Inflammatory macrophage (primary cell): ENCODE results near the gene CFAP57.

Source experiments
- DNase-seq, 2 donors: peaks; one replicate each; pipeline ENCODE4 v3.0.0-alpha.2; 2020 to 2022

Gene CFAP57

DNA sequence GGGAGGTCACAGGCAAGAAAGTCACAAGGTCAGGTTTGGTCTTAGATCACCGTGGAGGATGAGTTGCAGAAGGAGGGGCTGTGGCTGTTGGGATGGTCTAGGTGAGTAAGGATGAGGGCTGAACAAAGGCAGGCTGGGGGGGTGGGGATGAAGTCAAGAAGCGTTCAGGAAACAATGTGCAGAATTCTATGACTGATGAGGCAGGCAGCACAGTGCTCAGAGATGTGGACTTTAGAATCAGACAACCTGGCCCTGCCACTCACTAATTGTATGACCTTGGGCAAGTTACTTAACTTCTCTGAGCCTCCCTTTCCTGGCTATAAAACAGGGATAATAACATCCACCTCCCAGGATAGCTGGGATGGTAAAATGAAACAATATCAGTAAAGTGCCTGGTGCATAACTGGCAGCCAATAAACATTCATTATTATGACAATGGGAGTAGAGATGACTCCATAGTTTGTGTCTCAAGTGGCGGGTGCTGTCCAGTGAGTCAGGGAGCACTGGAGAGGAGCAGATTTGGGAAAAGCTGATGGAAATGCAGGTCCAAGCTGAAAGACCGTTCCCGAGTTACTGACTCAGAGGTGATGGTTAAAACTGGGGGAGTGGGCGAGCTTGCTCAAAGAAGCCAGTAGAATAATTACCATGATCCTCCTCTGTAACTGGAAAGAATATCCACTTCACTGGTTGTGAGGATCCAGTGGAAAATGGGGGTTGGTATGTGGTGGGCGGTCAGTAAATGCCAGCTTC, 130.8 kb downstream of the CFAP57 start:
- no peak for DNase-seq

DNA sequence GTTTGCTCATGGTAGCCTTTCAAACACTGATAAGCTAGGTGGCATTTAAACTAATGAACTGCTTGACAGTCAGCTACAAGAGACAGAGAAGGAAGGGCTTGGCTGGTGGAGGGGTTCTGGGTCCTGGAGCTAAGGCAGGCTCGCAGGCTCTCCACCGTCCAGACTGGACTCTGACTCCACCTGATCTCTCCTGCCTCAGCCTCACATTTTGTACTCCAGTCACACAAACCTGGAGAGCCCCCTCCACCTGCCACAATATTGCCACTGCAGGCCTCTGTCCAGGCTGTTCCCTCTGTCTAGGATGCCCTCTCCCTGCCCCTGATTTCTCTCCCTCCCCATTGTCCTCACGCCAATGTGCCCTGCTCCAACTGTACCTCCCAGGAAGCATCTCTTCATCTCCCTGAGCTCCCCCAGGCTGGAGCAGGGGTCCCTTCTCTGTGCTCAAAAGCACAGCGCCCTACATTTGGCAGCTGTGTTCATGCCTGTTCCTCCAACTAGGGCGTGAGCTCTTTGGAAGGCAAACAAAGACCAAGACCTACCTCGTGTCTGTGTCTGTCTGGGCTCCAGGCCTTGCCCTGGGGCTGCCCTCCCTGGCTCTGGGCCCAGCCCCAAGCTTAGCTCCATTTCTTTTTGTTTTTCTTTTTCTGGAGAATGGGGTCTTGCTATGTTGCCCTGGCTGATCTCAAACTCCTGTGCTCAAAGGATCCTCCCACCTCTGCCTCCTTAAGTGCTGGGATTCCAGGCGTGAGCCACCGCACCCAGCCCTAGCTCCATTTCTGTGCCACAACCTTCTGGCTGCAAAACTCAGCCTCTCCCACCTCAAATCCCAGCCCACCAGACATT, 131.6 kb downstream of the CFAP57 start:
- DNase-seq: no peak
